Measurements from ENCODE around the gene GABBR1.

DNA sequence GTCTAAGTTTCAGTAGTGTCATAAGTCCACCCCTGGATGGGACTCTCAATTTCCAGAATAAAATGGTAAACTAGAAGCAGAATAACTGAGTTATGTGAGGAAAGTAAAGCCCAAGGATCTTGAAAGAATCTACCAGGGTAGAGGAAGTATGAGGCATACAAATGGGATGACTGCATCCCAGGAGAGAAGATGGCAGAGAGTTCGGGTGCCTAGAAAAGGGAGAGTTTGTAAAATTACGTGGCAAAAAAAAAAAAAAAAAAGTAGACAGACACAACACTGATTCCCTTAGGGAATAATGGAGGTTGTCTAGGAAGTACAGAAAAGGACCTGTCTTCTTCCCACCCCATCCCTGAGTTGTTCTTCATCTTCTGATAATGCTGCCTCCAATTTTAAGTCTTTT is 3.4 kb downstream of the GABBR1 start:
- TF ChIP-seq, protein P1, sequence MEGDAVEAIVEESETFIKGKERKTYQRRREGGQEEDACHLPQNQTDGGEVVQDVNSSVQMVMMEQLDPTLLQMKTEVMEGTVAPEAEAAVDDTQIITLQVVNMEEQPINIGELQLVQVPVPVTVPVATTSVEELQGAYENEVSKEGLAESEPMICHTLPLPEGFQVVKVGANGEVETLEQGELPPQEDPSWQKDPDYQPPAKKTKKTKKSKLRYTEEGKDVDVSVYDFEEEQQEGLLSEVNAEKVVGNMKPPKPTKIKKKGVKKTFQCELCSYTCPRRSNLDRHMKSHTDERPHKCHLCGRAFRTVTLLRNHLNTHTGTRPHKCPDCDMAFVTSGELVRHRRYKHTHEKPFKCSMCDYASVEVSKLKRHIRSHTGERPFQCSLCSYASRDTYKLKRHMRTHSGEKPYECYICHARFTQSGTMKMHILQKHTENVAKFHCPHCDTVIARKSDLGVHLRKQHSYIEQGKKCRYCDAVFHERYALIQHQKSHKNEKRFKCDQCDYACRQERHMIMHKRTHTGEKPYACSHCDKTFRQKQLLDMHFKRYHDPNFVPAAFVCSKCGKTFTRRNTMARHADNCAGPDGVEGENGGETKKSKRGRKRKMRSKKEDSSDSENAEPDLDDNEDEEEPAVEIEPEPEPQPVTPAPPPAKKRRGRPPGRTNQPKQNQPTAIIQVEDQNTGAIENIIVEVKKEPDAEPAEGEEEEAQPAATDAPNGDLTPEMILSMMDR (IDR thresholded peaks at IDR 0.05): no peak
- TF ChIP-seq EZH2 (IDR thresholded peaks at IDR 0.05; ENCODE audit: borderline replicate concordance, insufficient read depth, low read depth, low read length, poor library complexity, severe bottlenecking): no peak
